ENCODE measurements around the gene IQCK. TPM values are rescaled to one million over a fixed set of nuclear protein-coding genes. Genes with fewer than 3 reads are reported as not detected.

Gene IQCK
- total and polyA plus RNA-seq, 2 donors (not counting 3 experiments of a cell fraction or from before 2014, with no cell fraction given): 17.2 to 18.1 TPM

DNA sequence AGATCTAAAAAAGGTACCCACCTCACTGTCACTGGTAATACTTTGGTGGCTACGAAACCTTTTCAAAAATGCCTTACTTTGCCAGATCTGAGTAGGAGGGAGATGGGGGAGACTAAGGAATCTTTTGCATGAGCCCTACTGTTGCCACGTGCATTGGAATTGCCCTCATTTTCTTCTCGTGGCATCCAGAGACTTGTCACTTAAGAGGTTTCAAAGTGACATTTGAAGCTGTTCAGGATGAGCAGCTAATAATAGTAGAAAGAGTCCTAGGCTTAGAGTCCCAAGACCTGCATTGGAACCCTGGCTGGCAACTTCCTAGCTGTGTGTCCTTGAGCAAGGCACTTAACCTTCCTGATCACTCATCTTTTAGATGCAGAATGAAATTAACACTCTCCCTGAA, 123.1 kb downstream of the IQCK start:
- intact Hi-C loops (cut with micrococcal nuclease): no loop called here
- no peak for FAIRE-seq

DNA sequence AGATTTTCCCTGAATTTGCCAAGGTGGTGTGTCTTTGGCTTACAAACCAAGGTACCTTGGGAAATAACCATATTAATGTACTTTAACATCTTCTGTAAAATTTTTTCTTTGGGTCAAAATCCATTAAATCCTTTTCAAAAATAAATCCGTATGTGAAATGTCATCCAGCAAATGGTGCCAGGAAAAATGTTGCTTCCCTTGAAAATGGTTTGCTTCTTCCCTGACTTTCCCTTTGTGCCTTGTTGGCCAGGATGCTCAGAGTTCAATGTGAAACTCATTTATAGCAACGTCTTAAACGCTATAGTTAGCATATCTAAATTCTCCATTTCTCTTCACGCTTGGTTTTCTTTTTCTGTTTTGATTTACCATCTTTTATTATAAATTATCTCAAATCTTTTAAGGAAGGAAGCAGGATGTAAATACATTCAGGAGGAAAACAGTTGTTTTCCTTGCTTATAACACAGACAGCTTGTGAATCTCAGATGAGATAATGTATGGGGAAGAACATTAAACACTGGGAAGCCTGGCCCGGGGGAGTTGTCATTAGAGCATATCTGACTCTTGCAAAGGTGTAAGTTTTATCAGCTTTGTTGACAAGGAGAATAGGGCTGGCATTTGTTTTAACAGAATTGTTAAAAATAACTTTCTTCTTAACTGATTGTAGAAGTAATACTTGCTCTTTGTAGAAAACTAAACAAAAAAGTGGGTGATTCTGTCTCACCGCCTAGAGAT, 124.5 kb downstream of the IQCK start:
- Histone ChIP-seq H3K79me2 (ENCODE audit: control insufficient read depth, insufficient read depth, low read length) (no peaks in the 10 kb centered on the region), H3K9me3 (replicated peaks; ENCODE audit: control insufficient read depth, insufficient read depth, low read length) (no peaks in the 10 kb centered on the region), H3K4me2 (ENCODE audit: insufficient read depth, low read length) (peak overlapping the region; percentile 25), H3K27me3 (ENCODE audit: control insufficient read depth in 2 of 2, insufficient read depth in 2 of 2, low read length in 2 of 2) (no peaks in the 10 kb centered on the region), H4K20me1 (replicated peaks; ENCODE audit: control insufficient read depth, extremely low read depth, insufficient read depth, low read length) (no peaks in the 10 kb centered on the region), H3K36me3 (ENCODE audit: control insufficient read depth in 2 of 2, extremely low read depth in 1 of 2, insufficient read depth in 2 of 2, low read length in 2 of 2) (no peaks in the 10 kb centered on the region), H3K4me3 (replicated peaks in 1 of 3; ENCODE audit: insufficient read depth in 1 of 3, low read depth in 1 of 3, low read length in 3 of 3) (no peak overlapping the region), H3K9me1 (replicated peaks; ENCODE audit: control insufficient read depth, extremely low read depth, insufficient read depth, low read length) (no peaks in the 10 kb centered on the region), H3K27ac (ENCODE audit: insufficient read depth, low read depth, low read length) (no peak overlapping the region), H2AFZ (ENCODE audit: low read depth, low read length) (no peak overlapping the region), H3K4me1 (ENCODE audit: control insufficient read depth, extremely low read depth, insufficient read depth, low read length) (peaks cover 3% of the 10 kb centered on the region), H3K9ac (replicated peaks; ENCODE audit: extremely low read depth, insufficient read depth, low read length) (no peak overlapping the region)
- DNase-seq (ENCODE audit: low read depth, low spot score) (no peak), FAIRE-seq (peak; percentile 31)
- intact Hi-C loops (cut with micrococcal nuclease): no loop called here
- POLR2A ChIA-PET: no interaction called here
- CTCF ChIA-PET: no interaction called here
- dilution Hi-C loops (cut with MboI; ENCODE audit: extremely low pct_ligation_motif_present, low sequenced_read_pairs): no loop called here
- no peak for TF ChIP-seq POLR2A (IDR thresholded peaks at IDR 0.05; ENCODE audit: low read depth, low read length)
- TF ChIP-seq JUN (IDR thresholded peaks at IDR 0.05; ENCODE audit: borderline replicate concordance, insufficient read depth, insufficient read length, low read depth): no peak
- TF ChIP-seq, protein P1, sequence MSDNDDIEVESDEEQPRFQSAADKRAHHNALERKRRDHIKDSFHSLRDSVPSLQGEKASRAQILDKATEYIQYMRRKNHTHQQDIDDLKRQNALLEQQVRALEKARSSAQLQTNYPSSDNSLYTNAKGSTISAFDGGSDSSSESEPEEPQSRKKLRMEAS (IDR thresholded peaks at IDR 0.05; ENCODE audit: insufficient read depth, insufficient read length): no peak
- no peak for TF ChIP-seq GATA2 (IDR thresholded peaks at IDR 0.05; ENCODE audit: insufficient read depth, insufficient read length, low read depth, low read length)
- no peak for TF ChIP-seq FOS (IDR thresholded peaks at IDR 0.05; ENCODE audit: borderline replicate concordance, insufficient read depth, low read length)
- BruUV-seq (replicated peaks): no TSS peak

More for the DNA sequence above, 123.1 kb downstream of the IQCK start:
- dilution Hi-C loops (cut with MboI; ENCODE audit: extremely low pct_ligation_motif_present, low sequenced_read_pairs): no loop called here
- Histone ChIP-seq H3K9me1 (replicated peaks; ENCODE audit: control insufficient read depth, extremely low read depth, insufficient read depth, low read length) (no peaks in the 10 kb centered on the region), H3K27ac (ENCODE audit: insufficient read depth, low read depth, low read length) (no peak overlapping the region), H3K27me3 (ENCODE audit: control insufficient read depth in 2 of 2, insufficient read depth in 2 of 2, low read length in 2 of 2) (no peaks in the 10 kb centered on the region), H3K79me2 (ENCODE audit: control insufficient read depth, insufficient read depth, low read length) (no peaks in the 10 kb centered on the region), H3K9ac (replicated peaks; ENCODE audit: extremely low read depth, insufficient read depth, low read length) (no peak overlapping the region), H3K36me3 (ENCODE audit: control insufficient read depth in 2 of 2, extremely low read depth in 1 of 2, insufficient read depth in 2 of 2, low read length in 2 of 2) (no peaks in the 10 kb centered on the region), H3K4me2 (ENCODE audit: insufficient read depth, low read length) (no peak overlapping the region), H3K4me1 (ENCODE audit: control insufficient read depth, extremely low read depth, insufficient read depth, low read length) (peaks cover 3% of the 10 kb centered on the region), H3K9me3 (replicated peaks; ENCODE audit: control insufficient read depth, insufficient read depth, low read length) (no peaks in the 10 kb centered on the region), H3K4me3 (replicated peaks in 1 of 3; ENCODE audit: insufficient read depth in 1 of 3, low read depth in 1 of 3, low read length in 3 of 3) (no peak overlapping the region), H4K20me1 (replicated peaks; ENCODE audit: control insufficient read depth, extremely low read depth, insufficient read depth, low read length) (no peaks in the 10 kb centered on the region), H2AFZ (ENCODE audit: low read depth, low read length) (no peak overlapping the region)
- BruUV-seq (replicated peaks): no TSS peak
- ChIA-PET CTCF (no interaction called here), POLR2A (no interaction called here)
- TF ChIP-seq FOS (IDR thresholded peaks at IDR 0.05; ENCODE audit: borderline replicate concordance, insufficient read depth, low read length) (no peak), MYC (IDR thresholded peaks at IDR 0.05; ENCODE audit: low read depth, low read length) (no peak), POLR2AphosphoS5 (IDR thresholded peaks at IDR 0.05; ENCODE audit: insufficient read depth, low read depth, low read length) (no peak), GATA2 (IDR thresholded peaks at IDR 0.05; ENCODE audit: insufficient read depth, insufficient read length, low read depth, low read length) (no peak)
- TF ChIP-seq, protein P1 (IDR thresholded peaks at IDR 0.05; ENCODE audit: insufficient read depth, insufficient read length): no peak
- no peak for DNase-seq (ENCODE audit: low read depth, low spot score)

All from endothelial cell of umbilical vein (primary cell).